ENCODE data around the gene UNKL.

DNA sequence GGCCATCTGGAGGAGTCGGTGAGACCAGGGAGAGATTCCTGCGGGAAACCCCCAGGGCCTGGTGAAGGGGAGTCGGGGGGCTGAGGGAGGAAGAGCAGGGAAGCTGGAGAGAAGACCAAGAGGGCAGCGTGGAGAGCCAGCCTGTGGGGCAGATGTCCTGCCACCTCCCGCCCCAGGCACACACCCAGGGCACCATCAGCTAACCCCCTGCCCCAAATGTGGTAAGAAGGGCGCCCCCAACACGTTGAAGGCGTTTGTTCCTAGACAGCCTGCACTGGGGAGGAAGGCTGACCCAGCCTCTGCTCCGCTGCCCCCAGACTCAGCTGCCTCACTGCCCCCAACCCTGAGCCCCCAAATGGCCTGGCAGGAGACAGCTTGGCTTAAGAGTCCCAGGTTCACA, 79.8 kb downstream of the UNKL start:
- TF ChIP-seq, protein P1, sequence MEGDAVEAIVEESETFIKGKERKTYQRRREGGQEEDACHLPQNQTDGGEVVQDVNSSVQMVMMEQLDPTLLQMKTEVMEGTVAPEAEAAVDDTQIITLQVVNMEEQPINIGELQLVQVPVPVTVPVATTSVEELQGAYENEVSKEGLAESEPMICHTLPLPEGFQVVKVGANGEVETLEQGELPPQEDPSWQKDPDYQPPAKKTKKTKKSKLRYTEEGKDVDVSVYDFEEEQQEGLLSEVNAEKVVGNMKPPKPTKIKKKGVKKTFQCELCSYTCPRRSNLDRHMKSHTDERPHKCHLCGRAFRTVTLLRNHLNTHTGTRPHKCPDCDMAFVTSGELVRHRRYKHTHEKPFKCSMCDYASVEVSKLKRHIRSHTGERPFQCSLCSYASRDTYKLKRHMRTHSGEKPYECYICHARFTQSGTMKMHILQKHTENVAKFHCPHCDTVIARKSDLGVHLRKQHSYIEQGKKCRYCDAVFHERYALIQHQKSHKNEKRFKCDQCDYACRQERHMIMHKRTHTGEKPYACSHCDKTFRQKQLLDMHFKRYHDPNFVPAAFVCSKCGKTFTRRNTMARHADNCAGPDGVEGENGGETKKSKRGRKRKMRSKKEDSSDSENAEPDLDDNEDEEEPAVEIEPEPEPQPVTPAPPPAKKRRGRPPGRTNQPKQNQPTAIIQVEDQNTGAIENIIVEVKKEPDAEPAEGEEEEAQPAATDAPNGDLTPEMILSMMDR (IDR thresholded peaks at IDR 0.05) = no peak
- TF ChIP-seq EP300 (IDR thresholded peaks at IDR 0.05; ENCODE audit: low read depth) (no peak), POLR2A (IDR thresholded peaks at IDR 0.05) (no peak)
